Measurements from ENCODE around the gene PIK3CA.

PIK3CA gene

GRCh38 chr3:179156775-179157174, 8.6 kb downstream of the PIK3CA start:
- in situ Hi-C loops (cut with MboI; ENCODE audit: low sequenced_read_pairs), result no loop called here

- in situ Hi-C loops (cut with MboI; ENCODE audit: low sequenced_read_pairs), result no loop called here
These were observed 10.3 kb downstream of the PIK3CA start for GRCh38 chr3:179158336-179159039.

- in situ Hi-C loops (cut with MboI; ENCODE audit: low sequenced_read_pairs), result no loop called here
These were observed 15.3 kb downstream of the PIK3CA start for GRCh38 chr3:179163503-179163902.

- in situ Hi-C loops (cut with MboI; ENCODE audit: low sequenced_read_pairs), result no loop called here
These were observed 16.7 kb downstream of the PIK3CA start for GRCh38 chr3:179164857-179165256.

- in situ Hi-C loops (cut with MboI; ENCODE audit: low sequenced_read_pairs), result no loop called here
These were observed 18.5 kb downstream of the PIK3CA start for GRCh38 chr3:179166561-179167201.

- in situ Hi-C loops (cut with MboI; ENCODE audit: low sequenced_read_pairs), result no loop called here
These were observed 20.8 kb downstream of the PIK3CA start for GRCh38 chr3:179168918-179169317.

DNA sequence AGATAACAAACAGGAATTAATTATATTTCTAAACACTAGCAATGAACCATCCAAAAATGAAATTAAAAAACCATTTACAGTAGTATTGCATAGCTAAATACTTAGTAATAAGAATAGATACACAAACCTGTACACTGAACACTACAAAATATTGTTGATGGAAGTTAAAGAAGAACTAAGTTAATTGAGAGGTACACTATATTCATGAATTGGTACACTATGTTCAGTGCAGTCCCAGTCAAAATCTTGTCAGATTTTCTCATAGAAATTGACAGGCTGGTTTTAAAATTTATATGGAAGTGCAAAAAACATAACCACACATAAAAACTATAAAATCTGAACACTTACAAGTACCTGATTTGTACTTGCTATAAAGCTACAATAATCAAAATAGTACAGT, 24.4 kb downstream of the PIK3CA start:
- in situ Hi-C loops (cut with MboI; ENCODE audit: low sequenced_read_pairs), result no loop called here

GRCh38 chr3:179174316-179174715, 26.2 kb downstream of the PIK3CA start:
- in situ Hi-C loops (cut with MboI; ENCODE audit: low sequenced_read_pairs), result no loop called here

- in situ Hi-C loops (cut with MboI; ENCODE audit: low sequenced_read_pairs), result no loop called here
These were observed 26.7 kb downstream of the PIK3CA start for GRCh38 chr3:179174898-179175297.

- in situ Hi-C loops (cut with MboI; ENCODE audit: low sequenced_read_pairs), result no loop called here
These were observed 27.2 kb downstream of the PIK3CA start for GRCh38 chr3:179175358-179175757.

GRCh38 chr3:179177611-179178010, 29.5 kb downstream of the PIK3CA start:
- in situ Hi-C loops (cut with MboI; ENCODE audit: low sequenced_read_pairs), result no loop called here

DNA sequence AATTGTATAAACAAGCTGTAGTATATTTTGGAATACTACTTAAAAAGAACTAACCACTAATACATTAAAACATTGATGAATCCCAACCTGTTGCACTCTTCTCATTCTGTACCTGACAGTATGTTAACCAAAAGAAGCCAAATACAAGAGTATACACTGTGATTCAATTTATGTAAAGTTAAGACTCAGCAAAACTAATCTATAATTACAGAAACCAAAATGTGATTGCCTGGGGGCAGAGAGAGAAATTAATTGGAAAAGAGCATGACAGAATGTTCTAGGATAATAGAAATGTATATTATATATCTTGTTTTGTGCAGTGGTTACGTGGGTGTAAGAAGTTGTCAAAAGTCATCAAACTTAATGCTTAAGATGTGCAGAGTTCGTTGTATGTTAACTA, 31.1 kb downstream of the PIK3CA start:
- in situ Hi-C loops (cut with MboI; ENCODE audit: low sequenced_read_pairs), result no loop called here

DNA sequence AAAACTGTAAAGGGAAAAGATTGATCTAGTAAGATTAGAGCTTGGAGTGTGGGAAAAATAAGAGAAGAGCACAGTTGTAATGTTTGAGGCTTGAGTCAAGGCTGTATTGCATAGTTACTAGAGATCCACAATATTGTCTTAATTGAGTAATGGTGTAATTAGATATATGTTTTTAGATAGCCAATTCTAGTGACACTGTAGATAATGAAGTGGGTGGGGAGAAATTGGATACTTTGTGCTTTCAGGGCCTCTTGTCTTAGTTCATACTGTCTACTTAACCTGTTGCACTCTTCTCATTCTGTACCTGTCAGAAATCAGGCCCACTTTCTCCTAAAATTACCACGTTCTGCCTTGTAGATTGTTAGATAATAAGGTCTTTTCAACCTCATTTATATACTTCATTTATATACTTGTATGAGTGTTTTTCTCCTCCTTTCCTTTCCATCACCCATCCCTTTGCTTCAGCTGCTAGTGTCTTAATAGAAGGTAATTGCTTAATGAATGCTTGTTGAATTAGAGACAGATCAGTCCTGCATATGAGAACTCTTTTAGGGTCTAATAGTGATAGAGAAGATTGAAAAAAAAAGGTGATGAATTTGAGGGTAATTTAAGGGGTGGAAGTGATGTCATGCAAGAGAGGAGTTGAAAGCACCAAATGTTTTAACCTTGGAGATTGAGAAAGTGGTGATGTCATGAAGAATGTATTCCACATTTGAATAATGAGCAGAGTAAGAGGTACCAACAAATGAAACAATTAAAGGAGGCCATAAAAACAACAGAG, 32.0 kb downstream of the PIK3CA start:
- in situ Hi-C loops (cut with MboI; ENCODE audit: low sequenced_read_pairs), result no loop called here

DNA sequence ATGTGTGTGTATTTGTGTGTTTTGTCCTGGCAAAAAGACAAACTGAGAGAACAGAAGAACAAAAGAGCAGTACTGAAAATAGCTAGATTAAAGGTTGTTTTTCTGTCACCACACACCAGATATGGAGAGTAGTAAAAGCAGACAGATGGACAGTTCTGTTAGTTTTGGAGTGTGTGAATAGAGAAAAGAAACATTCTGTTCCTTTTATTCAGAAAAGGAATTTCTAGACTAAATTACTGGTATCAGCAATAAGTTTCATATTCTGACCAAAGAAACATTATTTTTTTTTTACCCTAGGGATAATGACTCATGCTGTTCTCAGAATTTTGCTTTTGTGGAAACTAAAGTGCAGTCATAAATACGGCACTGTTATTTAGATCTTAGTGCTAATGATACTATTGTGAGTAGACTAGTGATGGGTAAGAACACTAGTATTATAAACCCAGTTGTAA, 32.9 kb downstream of the PIK3CA start:
- in situ Hi-C loops (cut with MboI; ENCODE audit: low sequenced_read_pairs), result no loop called here

DNA sequence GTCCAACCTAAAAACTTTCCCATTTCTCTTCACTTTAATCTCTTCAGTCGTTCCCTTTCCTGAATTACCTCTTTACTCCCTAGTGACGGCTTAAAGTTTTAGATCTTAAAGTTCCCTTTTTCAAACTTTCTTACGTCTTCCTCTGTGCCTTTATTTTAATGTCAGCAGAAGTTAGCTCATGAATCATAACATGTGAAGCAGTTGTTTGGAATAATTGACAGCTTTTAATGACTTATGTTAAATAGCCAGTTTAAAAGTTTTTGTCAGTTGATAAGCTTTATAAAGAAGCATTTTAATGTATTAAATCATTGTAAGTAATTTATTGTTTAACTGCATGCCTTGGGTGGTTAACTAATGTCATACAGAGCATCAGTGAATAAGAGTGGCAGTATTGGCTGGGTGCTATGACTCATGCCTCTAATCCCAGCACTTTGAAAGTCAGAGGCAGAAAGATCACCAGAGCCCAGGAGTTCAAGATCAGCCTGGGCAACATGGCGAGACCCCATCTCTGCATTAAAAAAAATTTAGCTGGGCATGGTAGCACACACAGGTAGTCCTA, 33.9 kb downstream of the PIK3CA start:
- in situ Hi-C loops (cut with MboI; ENCODE audit: low sequenced_read_pairs), result no loop called here

GRCh38 chr3:179182902-179183301, 34.7 kb downstream of the PIK3CA start:
- in situ Hi-C loops (cut with MboI; ENCODE audit: low sequenced_read_pairs), result no loop called here

DNA sequence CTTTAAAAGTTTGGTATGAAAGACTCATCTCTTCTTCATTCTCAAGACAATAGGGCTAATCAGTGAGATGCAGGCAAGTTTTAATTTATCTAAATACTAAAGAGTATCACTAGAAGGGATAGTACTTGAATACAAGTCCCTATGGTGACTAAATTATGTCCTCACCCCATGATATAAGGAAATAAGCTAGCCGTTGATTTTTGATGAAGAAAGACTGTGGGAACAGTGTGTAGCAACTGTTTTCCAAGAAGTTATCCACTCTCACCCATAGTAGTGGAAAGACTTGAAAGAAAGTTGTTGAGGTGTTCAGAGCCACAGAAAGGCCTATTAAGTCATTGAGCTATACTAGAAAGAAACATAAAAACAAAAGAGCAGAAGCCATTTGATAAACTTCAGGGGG, 36.7 kb downstream of the PIK3CA start:
- in situ Hi-C loops (cut with MboI; ENCODE audit: low sequenced_read_pairs), result no loop called here

GRCh38 chr3:179186426-179186825, 38.3 kb downstream of the PIK3CA start:
- in situ Hi-C loops (cut with MboI; ENCODE audit: low sequenced_read_pairs), result no loop called here

DNA sequence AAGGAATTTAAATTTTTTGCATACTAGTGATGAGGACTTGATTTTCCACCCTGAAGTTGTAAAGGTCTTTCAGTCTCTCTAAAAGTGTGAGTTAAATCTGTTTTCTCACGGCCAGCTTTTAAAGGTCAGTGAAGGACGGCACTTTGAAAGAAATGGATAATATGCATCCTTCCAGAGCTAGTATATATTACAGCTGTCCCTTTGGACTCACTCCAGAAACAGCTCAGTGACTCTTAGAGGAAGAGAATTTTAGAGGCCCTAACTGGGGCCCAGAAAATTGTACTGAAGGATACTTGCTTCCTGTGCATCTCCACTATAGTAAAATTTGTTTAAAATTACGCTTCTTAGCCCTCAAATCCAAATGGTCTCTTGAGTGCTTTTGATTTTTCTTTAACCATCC, 41.6 kb downstream of the PIK3CA start:
- in situ Hi-C loops (cut with MboI; ENCODE audit: low sequenced_read_pairs), result no loop called here

GRCh38 chr3:179190581-179190980, 42.4 kb downstream of the PIK3CA start:
- in situ Hi-C loops (cut with MboI; ENCODE audit: low sequenced_read_pairs), result no loop called here

GRCh38 chr3:179192542-179192941, 44.4 kb downstream of the PIK3CA start:
- in situ Hi-C loops (cut with MboI; ENCODE audit: low sequenced_read_pairs), result no loop called here

GRCh38 chr3:179194931-179195330, 46.8 kb downstream of the PIK3CA start:
- in situ Hi-C loops (cut with MboI; ENCODE audit: low sequenced_read_pairs), result no loop called here
